CD4-positive, alpha-beta T cell treated with Interleukin-6 at 100 ng/mL for 8 hours (primary cell): ENCODE measurements around the gene VN1R4.
"Not testable (repeated sequence)": the region's sequence is repeated elsewhere in the genome, so short reads cannot be mapped to it uniquely, and the experiment has no call there.

ENCODE experiments used
- DNase-seq: peaks from one replicate; pipeline ENCODE4 v3.0.0-alpha.2; 2020; ENCODE audit warnings: mixed read lengths, low spot score

Gene VN1R4, protein sequence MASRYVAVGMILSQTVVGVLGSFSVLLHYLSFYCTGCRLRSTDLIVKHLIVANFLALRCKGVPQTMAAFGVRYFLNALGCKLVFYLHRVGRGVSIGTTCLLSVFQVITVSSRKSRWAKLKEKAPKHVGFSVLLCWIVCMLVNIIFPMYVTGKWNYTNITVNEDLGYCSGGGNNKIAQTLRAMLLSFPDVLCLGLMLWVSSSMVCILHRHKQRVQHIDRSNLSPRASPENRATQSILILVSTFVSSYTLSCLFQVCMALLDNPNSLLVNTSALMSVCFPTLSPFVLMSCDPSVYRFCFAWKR

GRCh38 chr19:53267623-53268022 lies at the start of gene VN1R4:
VN1R4 (minus strand) TSS chr19:53267723; CDS start chr19:53267665, 58 bp downstream.
- not testable (repeated sequence) for DNase-seq

DNA sequence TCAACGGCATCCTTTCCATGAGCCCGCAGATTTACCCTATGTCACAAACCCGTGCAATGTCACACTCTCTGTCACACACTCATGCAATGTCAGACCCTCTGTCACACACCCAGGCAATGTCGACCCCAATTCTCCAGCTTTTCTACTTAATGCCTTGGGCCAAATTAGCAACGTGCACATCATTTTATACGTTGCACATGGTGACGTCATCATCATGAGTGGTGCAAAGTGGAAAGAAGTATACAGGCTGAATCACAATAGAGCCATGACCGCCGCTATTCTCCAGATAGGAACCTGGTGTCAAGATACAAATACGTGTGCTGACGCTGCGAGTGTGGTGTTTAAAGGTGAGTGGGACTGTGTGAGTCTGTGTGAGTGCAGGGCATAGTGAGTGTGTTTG lies 44.4 kb upstream of the VN1R4 start:
- DNase-seq = no peak

GRCh38 chr19:53311044-53311443 lies 43.5 kb upstream of the VN1R4 start:
- DNase-seq = no peak

DNA sequence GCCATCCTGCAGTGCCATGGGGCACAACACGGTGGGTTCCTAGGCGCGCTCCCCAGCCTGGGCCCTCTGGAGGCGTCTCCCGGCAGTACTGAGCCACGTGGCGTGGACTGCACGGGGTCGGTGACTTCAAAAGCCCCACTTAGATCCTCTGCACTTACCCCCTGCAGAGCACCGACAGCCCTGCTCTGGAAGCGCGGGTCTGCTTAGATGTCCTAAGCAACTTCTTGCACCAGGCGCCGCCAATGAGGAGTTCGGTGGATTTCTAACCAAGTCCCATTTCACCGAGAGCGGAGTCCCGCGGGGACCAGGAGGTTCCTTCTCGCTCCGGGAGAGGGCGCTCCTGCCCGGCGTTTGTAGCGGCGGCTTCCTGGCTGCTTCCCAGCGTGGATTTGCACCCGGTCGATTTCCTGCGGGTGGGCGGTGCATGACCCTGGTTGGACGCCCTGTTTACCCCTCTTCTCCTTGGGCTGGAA lies 40.9 kb upstream of the VN1R4 start:
- DNase-seq = no peak

DNA sequence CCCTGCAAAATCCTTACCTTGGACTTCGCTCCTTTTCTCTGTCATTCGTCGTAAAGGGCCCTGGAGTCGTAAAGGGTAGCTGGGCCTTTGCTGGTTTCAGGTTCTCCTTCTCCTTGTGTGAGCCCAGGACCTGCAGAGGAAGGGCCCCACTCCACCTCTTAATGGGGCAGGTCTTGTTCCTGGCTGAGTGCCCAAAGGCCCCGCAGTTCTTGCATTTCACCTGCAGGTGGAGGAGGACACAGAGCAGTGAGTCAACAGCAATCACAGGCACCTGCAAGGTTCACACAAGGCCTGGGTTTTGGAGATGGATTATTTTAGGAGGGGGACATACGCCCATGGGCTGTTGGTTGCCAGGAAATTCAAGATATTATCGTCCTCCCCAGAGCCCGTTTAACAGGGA lies 33.8 kb upstream of the VN1R4 start:
- DNase-seq = not testable (repeated sequence)

DNA sequence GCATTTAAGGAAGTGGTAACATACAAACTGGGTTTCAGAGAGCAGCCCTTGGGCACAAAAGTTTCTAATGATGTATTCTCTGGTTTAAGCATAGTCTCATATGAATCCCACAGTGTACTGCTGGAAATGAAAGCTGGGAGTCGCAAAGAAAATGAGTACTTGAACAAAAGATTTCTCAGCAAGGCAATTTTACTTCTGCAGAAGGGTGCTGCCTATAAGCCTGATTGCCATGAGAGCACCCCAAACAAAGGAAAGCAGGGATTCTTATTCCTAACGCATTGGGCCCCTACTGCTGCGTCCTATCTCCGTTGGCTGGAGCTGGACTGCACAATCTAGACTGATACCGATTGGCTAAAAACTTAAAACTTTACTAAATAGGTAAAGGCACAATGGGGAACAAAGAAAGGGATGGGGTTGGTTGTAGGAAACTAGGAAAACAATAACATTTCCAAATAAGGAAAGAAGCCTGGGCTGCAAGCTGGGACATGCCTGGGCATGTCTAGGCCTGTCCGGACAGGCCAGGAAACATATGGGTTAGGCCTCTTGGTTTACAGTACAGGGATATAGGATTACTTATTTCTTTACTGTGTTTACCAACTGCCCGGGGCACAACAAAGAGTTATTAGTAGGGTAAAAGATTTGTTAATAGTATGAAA lies 27.4 kb upstream of the VN1R4 start:
- DNase-seq = no peak

- no peak for DNase-seq
These were observed 23.4 kb upstream of the VN1R4 start for GRCh38 chr19:53290758-53291549.

- no peak for DNase-seq
These were observed 17.6 kb upstream of the VN1R4 start for GRCh38 chr19:53285087-53285486.

DNA sequence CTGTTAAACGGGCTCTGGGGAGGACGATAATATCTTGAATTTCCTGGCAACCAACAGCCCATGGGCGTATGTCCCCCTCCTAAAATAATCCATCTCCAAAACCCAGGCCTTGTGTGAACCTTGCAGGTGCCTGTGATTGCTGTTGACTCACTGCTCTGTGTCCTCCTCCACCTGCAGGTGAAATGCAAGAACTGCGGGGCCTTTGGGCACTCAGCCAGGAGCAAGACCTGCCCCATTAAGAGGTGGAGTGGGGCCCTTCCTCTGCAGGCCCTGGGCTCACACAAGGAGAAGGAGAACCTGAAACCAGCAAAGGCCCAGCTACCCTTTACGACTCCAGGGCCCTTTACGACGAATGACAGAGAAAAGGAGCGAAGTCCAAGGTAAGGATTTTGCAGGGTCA lies 14.4 kb upstream of the VN1R4 start:
- DNase-seq = not testable (repeated sequence)

- no peak for DNase-seq
These were observed 8.0 kb upstream of the VN1R4 start for GRCh38 chr19:53275480-53275879.

DNA sequence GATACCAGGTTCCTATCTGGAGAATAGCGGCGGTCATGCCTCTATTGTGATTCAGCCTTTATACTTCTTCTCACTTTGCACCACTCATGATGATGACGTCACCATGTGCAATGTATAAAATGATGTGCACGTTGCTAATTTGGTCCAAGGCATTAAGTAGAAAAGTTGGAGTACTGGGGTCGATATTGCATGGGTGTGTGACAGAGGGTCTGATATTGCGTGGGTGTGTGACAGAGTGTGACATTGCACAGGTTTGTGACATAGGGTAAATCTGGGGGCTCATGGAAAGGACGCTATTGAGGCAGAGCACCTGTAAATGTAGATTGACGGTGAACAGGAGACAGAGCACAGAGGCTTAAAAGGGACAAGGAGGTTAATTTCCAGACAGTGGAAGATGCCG lies 4.5 kb upstream of the VN1R4 start:
- DNase-seq = no peak

DNA sequence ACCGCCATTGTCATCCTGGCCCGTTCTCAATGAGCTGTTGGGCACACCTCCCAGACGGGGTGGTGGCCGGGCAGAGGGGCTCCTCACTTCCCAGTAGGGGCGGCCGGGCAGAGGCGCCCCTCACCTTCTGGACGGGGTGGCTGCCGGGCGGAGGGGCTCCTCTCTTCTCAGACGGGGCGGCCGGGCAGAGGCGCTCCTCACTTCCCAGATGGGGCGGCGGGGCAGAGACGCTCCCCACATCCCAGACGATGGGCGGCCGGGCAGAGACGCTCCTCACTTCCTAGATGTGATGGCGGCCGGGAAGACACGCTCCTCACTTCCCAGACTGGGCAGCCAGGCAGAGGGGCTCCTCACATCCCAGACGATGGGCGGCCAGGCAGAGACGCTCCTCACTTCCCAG lies 2.3 kb upstream of the VN1R4 start:
- not testable (repeated sequence) for DNase-seq

DNA sequence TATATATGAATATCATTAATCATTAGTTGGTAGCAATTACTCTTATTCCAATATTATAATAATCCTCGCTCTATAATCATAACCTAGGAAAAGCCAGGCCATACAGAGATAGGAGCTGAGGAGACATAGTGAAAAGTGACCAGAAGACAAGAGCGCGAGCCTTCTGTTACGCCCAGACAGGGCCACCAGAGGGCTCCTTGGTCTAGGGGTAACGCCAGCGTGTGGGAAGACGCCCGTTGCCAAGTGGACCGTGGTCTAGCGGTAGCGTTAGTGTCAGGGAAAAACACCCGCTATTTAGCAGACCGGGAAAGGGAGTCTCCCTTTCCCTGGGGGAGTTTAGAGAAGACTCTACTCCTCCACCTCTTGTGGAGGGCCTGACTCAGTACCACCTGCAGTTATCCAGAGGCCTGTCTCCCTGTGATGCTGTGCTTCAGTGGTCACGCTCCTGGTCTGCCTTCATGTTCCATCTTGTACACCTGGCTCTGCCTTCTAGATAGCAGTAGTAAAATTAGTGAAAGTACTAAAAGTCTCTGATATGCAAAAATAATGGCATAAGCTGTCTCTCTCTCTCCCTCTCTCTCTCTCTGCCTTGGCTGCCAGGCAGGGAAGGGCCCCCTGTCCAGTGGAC lies 9.7 kb downstream of the VN1R4 start, which contains the start of gene VN1R2:
TSS of gene VN1R2 (plus strand) at position 578 of the 628 bp plus-strand sequence. CDS start 84 bp downstream, outside the sequence.
- DNase-seq = not testable (repeated sequence)

DNA sequence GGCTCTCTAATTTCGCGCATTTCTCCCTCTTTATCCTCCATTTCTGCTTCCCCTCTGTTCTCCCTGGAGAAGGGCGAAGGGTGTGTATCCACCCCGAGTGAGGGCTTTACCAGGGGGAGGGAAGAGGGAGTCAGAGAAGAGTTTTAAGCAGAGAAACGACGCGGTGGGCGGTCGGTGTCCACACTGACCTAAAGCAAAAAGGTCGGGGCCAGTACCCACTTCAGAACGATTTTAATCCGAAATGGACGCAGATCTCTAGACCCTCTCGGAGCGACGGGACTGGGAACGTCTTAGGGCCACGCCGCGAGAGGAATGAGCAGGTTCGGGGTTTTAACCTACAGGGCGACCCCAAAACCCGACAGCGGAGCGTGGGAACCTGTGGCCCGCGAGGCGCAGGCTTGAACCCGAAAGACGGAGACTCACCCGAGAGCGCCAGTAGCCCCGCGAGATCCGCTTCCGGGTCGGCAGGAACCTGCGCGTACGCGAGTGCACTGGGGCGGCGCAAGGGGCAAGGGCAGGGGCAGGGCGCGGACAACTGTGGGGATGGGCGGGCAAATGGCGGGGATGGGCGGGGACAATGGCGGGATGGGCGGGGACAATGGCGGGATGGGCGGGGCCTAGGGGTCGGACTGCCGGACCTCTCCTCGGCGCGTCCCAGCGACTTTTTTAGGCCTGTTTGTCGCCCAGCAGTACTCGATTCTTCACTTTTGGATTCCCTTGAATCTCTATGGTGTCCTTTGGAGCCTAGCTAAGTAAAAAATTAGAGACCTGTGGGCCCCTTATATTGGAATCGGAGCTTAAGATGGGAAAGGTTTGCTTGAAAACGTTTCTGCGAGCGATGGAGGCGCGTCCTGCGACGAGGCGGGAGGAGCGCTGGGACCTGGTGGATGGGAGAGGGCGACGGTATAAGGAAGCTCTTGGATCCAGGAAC lies 12.8 kb downstream of the VN1R4 start, which contains the start of gene ZNF677:
TSS of gene ZNF677 (minus strand) at position 463 of the 931 bp plus-strand sequence. CDS start 3,323 bp downstream, outside the sequence.
- peak; percentile 82 for DNase-seq

GRCh38 chr19:53246498-53246897 lies 21.0 kb downstream of the VN1R4 start:
- no peak for DNase-seq

- DNase-seq = no peak
These were observed 30.3 kb downstream of the VN1R4 start for GRCh38 chr19:53237114-53237777.

DNA sequence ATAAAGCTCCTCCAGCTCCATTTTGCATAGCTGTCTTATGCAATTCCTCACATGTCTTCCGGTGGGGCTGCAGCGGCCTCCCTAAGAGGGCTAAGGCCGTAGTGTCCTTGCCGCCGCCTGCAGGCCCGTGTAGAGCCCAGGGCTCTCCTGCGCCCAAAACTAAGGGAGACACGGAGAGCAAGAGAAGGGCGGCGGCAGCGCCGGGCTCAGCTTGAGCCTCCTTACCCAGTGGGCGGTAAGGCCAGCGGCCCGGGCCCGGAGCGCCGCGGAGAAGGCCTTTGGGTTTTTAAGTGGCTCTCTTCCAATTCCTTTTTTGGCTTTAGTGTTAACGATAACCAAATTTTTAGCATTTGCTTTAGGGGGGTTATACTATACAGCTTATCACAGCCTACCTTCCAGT lies 42.9 kb downstream of the VN1R4 start:
- no peak for DNase-seq

DNA sequence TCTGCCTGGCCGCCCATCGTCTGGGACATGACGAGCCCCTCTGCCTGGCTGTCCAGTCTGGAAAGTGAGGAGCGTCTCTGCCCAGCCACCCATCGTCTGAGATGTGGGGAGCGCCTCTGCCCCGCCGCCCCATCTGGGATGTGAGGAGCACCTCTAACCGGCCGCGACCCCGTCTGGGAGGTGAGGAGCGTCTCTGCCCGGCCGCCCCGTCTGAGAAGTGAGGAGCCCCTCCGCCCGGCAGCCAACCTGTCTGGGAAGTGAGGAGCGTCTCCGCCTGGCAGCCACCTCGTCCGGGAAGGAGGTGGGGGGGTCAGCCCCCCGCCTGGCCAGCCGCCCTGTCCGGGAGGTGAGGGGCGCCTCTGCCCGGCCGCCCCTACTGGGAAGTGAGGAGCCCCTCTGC lies 44.8 kb downstream of the VN1R4 start:
- not testable (repeated sequence) for DNase-seq
